Gastrocnemius medialis (tissue), 4 donors: ENCODE results near the gene PDGFC.

Experiments used
- CTCF ChIP-seq, 5 experiments: fragments of 450-650 bp in 3 of 5; fragments of 200-600 bp in 2 of 5; sonication (generic) in 2 of 5; IDR thresholded peaks in 4 of 5; conservative IDR thresholded peaks in 1 of 5; 1 replicate in 4 of 5; 2 replicates in 1 of 5; pipeline ENCODE4 v1.5.1; 2016 to 2019; ENCODE audit warnings: antibody characterized with exemption in 5 of 5, mild to moderate bottlenecking in 3 of 5, moderate library complexity in 3 of 5
- POLR2A ChIP-seq, 2 donors: fragments of 450-650 bp; IDR thresholded peaks; one replicate each; pipeline ENCODE4 v1.6.1; 2017; ENCODE audit warnings: antibody characterized with exemption in 2 of 2, mild to moderate bottlenecking in 2 of 2, moderate library complexity in 2 of 2

DNA sequence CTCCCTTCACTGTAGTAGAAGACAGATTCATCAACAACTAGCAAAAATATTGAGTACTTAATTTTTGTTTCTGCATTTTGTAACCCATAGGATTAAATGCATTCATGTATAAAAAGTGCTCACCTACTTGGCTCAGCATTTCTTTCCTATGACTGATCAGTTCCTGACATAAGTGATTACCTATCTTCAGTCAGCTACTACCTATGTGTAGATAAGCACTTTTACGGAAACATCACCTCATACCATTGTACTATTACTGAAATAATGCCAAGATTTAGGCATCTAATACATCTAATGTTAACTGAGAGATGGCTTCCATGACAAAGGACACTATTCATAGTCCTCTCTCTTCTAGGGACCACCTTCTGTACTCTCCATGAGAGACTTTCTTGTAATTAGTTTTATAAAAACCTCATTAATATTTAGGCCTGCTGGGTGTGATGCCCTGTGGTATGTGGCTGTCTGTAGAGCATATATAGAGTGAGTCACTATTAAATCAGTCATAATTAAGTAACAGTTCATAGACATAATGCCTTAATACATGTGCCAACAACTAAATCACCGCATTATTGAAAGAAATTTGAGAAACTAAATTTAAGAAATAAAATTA lies 147.0 kb downstream of the PDGFC start:
- TF ChIP-seq POLR2A (IDR thresholded peaks at IDR 0.05) (no peak), CTCF (IDR thresholded peaks at IDR 0.05 in 4 of 5, conservative IDR thresholded peaks at IDR 0.05 in 1 of 5) (no peak)
